Colonic mucosa (tissue), 4 donors: ENCODE results near the gene PLA2G4E. TPM values are rescaled to one million over a fixed set of nuclear protein-coding genes. Genes with fewer than 3 reads are reported as not detected.

ENCODE experiments used
- DNase-seq: peaks from one replicate; pipeline ENCODE4 v3.0.0-alpha.2; 2020
- H3K27ac ChIP-seq: fragments of 200-600 bp; one replicate; pipeline ENCODE4 v1.8.0; 2021
- H3K27me3 ChIP-seq: fragments of 200-600 bp; one replicate; pipeline ENCODE4 v1.8.0; 2021
- H3K36me3 ChIP-seq: fragments of 200-600 bp; one replicate; pipeline ENCODE4 v1.8.0; 2021
- H3K4me1 ChIP-seq: fragments of 200-600 bp; one replicate; pipeline ENCODE4 v1.8.0; 2021; ENCODE audit warnings: mild to moderate bottlenecking
- H3K4me3 ChIP-seq: fragments of 200-600 bp; one replicate; pipeline ENCODE4 v1.8.0; 2021
- H3K9ac ChIP-seq, 2 donors: one replicate each; pipeline ENCODE4 v1.7.0; 2013; ENCODE audit warnings: control low read depth in 2 of 2, low read depth in 2 of 2, low read length in 2 of 2
- H3K9me3 ChIP-seq: fragments of 200-600 bp; one replicate; pipeline ENCODE4 v1.8.0; 2021
- CTCF ChIP-seq: fragments of 200-600 bp; IDR thresholded peaks from one replicate; pipeline ENCODE4 v1.8.0; 2022; ENCODE audit warnings: antibody characterized with exemption, mild to moderate bottlenecking
- intact Hi-C: fragments of 100-400 bp; cut with DNase I; formaldehyde crosslinking; loops from one replicate; pipeline ENCODE4 v1.14.1; 2022
- total RNA-seq, 2 donors: library from RNA; stranded (reverse); fragmentation: NEBNext Ultra II Directional in 1 of 2; extraction: Animal tissue kit (Norgen Biotek cat#: 25700) in 1 of 2; gene quantifications; one replicate each; pipeline ENCODE4 v1.2.1, GENCODE V29; 2021
- donor health status: healthy.
- donor health status: DM: no; HTN: no; CAD: no.
- donor health status: DM: no; HTN: no; CAD: no.

The PLA2G4E gene
- total RNA-seq, 2 donors from 2014 or later = 0.67 TPM; not detected in 1

DNA sequence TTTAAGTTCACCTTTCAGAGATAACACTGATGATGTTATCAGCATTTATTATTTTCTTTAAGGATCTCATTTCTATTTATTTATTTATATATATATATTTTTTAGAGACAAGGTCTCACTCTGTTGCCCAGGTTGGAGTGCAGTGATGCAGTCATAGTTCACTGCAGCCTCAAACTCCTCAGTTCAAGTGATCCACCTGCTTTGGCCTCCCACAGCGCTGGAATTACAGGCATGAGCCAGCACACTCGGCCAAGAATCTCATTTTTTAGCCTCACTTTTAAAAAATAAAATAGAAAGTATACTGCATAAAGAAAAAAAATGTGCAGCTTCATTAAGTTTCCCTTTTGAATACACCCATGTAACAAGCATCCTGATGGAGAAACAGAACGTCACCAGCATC is 37.9 kb upstream of the PLA2G4E start:
- H3K27me3 ChIP-seq = no peaks in the 10 kb centered on the region
- no peak overlapping the region for H3K9ac ChIP-seq
- no peak for DNase-seq
- intact Hi-C loops = no loop called here
- TF ChIP-seq CTCF = no peak
- no peak overlapping the region for H3K27ac ChIP-seq
- H3K9me3 ChIP-seq = no peaks in the 10 kb centered on the region
- no peaks in the 10 kb centered on the region for H3K36me3 ChIP-seq
- H3K4me1 ChIP-seq = no peaks in the 10 kb centered on the region
- no peak overlapping the region for H3K4me3 ChIP-seq

DNA sequence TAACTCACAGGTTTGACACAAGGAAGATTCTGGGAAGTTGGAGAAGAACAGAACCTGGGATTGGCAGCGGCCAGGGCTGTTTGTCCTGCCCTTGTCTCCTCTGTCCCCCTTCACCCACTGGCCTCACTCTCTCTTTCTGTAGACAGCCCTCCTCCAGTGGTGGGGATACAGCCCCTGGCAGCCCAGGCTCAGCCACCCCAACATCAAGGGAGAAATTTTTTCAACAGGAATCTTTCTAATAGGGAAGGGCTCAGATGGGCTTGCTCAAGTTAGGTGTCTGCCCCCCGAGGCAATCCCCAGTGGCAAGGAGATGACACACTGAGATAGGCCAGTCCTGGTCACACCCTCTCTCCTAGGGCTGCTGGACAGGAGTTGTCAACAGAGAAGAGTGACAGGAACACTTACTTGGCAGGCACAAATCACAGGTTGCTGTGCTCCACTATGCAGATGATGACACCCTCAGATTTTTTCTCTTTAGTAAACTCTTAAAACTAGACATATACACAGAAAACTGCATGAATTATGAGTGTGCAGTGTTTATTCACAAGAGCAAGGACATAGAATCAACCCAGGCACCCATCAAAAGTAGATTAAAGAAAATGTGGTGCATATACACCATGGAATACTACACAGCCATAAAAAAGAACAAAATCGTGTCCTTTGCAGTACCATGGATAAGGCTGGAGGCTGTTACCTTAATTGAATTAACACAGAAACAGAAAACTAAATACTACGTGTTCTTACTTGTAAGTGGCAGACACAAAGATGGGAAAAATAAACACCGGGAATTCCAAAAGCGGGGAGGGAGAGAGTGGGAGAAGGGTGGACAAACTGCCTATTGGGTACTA is 37.2 kb upstream of the PLA2G4E start:
- Histone ChIP-seq H3K4me1 (no peaks in the 10 kb centered on the region), H3K36me3 (no peaks in the 10 kb centered on the region), H3K27me3 (no peaks in the 10 kb centered on the region), H3K4me3 (no peak overlapping the region), H3K9me3 (no peaks in the 10 kb centered on the region), H3K9ac (peak overlapping the region in 1 of 2 donors; percentile 52), H3K27ac (peak overlapping the region; percentile 77)
- peak; percentile 31 for DNase-seq
- intact Hi-C loops = loop anchor here (2.0 kb wide), 1 partner anchor 69 kb away; no protein-coding TSS in a partner anchor
- no peak for TF ChIP-seq CTCF

- Histone ChIP-seq H3K27me3 (no peaks in the 10 kb centered on the region), H3K4me3 (peak overlapping the region; percentile 15), H3K9me3 (no peaks in the 10 kb centered on the region), H3K27ac (peak overlapping the region; percentile 77), H3K9ac (peak overlapping the region; percentile 31 to 47), H3K36me3 (no peaks in the 10 kb centered on the region), H3K4me1 (no peaks in the 10 kb centered on the region)
- peak; percentile 88 for DNase-seq
- intact Hi-C loops = loop anchor here (2.0 kb wide), 1 partner anchor 68 kb away; no protein-coding TSS in a partner anchor
- peak; percentile 28 for TF ChIP-seq CTCF
Observed at GRCh38 chr15:42056934-42057798, 36.3 kb upstream of the PLA2G4E start.

GRCh38 chr15:42053914-42054313 is 33.1 kb upstream of the PLA2G4E start:
- H3K9ac ChIP-seq = no peak overlapping the region
- DNase-seq = peak; percentile 13
- no peak for TF ChIP-seq CTCF
- no peak overlapping the region for H3K27ac ChIP-seq
- H3K36me3 ChIP-seq = no peaks in the 10 kb centered on the region
- intact Hi-C loops = no loop called here
- no peaks in the 10 kb centered on the region for H3K9me3 ChIP-seq
- H3K4me1 ChIP-seq = no peaks in the 10 kb centered on the region
- H3K4me3 ChIP-seq = no peak overlapping the region
- H3K27me3 ChIP-seq = no peaks in the 10 kb centered on the region

DNA sequence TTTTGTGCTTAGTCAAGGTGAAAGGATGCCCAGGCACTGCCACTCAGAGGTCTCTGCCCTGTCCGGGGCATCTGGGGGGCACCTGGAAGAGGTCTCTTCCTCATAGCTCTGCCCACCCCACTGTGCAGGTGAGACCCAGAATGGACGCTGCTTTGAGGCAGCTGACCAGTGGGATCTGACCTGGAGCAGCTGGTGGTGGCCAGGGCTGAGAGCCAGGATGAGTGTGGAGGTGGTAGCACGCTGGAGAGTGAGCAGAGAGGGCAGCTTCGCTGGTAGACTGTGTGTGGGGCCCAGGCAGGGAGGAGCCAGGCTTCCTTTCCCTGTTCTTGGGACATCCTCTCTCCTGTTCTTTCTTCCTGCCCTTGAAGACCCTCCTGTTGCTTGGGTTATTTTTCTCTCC is 32.2 kb upstream of the PLA2G4E start:
- no peaks in the 10 kb centered on the region for H3K27me3 ChIP-seq
- no peak overlapping the region for H3K9ac ChIP-seq
- H3K9me3 ChIP-seq = no peaks in the 10 kb centered on the region
- H3K36me3 ChIP-seq = no peaks in the 10 kb centered on the region
- intact Hi-C loops = no loop called here
- TF ChIP-seq CTCF = no peak
- H3K27ac ChIP-seq = no peak overlapping the region
- DNase-seq = peak; percentile 15
- H3K4me3 ChIP-seq = no peak overlapping the region
- H3K4me1 ChIP-seq = no peaks in the 10 kb centered on the region
